GM12864 (cell line): ENCODE measurements around the gene GSG1.

Source experiments
- DNase-seq: peaks from one replicate; pipeline ENCODE4 v3.0.0-alpha.2; 2011; ENCODE audit warnings: low read depth
- H3K4me3 ChIP-seq: 2 replicates; pipeline ENCODE4 v1.5.1; 2011; ENCODE audit warnings: mild to moderate bottlenecking, low read depth, low read length, control low read depth
- TF ChIP-seq, protein P1 (sequence below): IDR thresholded peaks from 2 replicates; pipeline ENCODE4 v1.5.1; 2011; ENCODE audit warnings: low read depth, mild to moderate bottlenecking, moderate library complexity, low read length, control low read depth, inconsistent platforms; ENCODE audit errors: missing control alignments

The GSG1 gene

DNA sequence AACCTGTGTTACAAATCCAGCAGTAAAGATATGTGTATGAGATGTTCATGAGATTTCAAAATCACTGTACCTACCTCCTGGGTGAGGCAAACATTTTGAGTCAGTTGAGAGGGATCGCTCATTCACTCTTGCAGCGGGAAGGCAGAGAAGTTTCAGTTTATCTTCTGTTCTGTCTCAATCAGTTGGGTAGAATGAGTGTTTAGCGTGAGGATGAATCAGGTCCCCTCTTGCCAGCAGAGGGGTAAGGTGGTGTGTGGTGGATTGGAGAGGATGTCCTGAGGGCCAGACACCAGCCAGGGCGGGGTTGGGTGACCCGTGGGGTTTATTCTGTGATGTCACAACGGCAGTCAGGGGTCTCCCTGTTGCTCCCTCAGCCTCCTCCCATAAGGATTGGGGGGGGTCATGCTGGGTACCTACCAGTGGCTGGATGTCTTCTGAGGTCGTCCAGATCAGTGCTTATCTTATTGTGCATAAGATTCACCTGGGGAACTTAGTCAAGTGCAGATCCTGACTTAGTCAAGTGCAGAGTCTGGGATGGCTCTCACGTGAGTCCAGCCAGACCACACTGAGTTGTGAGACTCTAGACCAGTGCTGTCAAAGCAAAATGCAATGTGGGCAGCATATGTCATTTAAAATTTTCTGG is at the start of gene GSG1:
TSS of gene GSG1 (minus strand) at position 277 of the 643 bp plus-strand sequence. CDS start at position 122, 155 bp downstream.
- no peak within 1 kb of the TSS for H3K4me3 ChIP-seq
- TF ChIP-seq, protein P1, sequence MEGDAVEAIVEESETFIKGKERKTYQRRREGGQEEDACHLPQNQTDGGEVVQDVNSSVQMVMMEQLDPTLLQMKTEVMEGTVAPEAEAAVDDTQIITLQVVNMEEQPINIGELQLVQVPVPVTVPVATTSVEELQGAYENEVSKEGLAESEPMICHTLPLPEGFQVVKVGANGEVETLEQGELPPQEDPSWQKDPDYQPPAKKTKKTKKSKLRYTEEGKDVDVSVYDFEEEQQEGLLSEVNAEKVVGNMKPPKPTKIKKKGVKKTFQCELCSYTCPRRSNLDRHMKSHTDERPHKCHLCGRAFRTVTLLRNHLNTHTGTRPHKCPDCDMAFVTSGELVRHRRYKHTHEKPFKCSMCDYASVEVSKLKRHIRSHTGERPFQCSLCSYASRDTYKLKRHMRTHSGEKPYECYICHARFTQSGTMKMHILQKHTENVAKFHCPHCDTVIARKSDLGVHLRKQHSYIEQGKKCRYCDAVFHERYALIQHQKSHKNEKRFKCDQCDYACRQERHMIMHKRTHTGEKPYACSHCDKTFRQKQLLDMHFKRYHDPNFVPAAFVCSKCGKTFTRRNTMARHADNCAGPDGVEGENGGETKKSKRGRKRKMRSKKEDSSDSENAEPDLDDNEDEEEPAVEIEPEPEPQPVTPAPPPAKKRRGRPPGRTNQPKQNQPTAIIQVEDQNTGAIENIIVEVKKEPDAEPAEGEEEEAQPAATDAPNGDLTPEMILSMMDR: no peak
- no peak for DNase-seq

DNA sequence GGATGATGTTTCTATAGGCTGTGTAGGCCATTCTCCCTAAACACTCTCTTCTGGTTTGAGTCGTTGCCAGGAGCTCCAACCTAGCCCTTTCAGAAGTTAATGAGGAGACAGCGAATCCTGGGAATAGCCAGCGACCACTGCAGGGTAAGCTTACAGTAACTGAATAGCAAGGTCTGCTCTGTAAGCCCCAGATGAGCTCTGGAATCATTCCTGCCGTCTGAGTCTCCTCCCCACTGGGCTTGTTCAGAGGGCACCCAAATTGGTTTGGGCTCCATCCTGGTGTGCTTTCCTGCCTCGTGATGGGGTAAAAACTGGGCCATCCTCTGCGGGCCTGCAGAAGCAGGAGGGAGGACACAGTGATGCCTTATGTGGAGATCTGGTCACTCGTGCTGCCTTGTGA is 49.7 kb upstream of the GSG1 start:
- TF ChIP-seq, protein P1: no peak
- DNase-seq: no peak
- no peak overlapping the region for H3K4me3 ChIP-seq

- DNase-seq: no peak
- TF ChIP-seq, protein P1: no peak
- no peak overlapping the region for H3K4me3 ChIP-seq
These were observed 49.3 kb upstream of the GSG1 start for GRCh38 chr12:13152756-13153155.

DNA sequence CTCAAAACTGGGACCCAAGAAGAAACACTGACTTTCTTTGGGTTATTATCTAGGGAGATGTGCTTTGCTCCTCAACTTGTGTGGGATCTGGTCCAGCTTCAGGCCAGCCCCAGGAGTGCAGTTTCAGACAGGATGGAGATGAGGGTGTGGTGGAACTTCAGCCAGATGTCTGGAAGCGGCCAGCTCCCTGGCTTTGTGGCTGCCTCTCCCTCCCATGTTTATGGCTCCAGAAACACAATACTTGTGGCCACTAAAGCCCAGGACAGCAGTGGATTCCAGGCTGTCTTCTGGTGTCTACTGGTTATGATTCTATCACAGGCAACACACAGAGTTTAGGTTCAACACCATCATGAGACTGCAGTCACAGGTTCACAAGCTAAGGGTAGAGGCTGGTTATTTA is 48.8 kb upstream of the GSG1 start:
- DNase-seq: no peak
- H3K4me3 ChIP-seq: no peak overlapping the region
- TF ChIP-seq, protein P1: no peak

DNA sequence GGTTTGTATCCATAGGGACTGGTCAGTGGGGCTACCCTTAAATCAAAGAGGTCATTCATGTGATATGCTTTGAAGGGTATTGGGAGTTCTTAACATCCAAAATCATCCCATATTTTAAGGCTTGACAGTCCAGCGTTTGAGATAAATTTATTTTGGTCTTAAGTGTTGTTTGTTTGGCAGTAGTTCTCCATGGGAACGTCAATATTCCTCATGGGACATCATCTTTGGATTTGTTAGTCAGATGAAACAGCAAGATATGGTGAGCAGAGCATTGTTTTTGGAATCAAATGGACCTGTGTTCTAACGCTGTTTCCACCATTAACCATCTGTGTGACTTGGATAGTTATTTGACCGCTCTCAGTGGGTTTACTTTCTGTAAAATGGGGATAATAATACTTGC is 45.9 kb upstream of the GSG1 start:
- DNase-seq: no peak
- TF ChIP-seq, protein P1: no peak
- no peak overlapping the region for H3K4me3 ChIP-seq

GRCh38 chr12:13148485-13148847 is 45.0 kb upstream of the GSG1 start:
- H3K4me3 ChIP-seq: no peak overlapping the region
- TF ChIP-seq, protein P1: no peak
- DNase-seq: no peak
